Activated CD8-positive, alpha-beta memory T cell treated with anti-CD3 and anti-CD28 coated beads, Interleukin-2, amount 50 U/mL, for 1 hour (primary cell): ENCODE data around the gene RAB3A.
A peak's percentile ranks its signal among the peaks of the same experiment; 100 is the strongest.

Source experiments
- DNase-seq: peaks from one replicate; pipeline ENCODE4 v3.0.0-alpha.2; 2020; ENCODE audit errors: extremely low read depth

RAB3A gene, protein sequence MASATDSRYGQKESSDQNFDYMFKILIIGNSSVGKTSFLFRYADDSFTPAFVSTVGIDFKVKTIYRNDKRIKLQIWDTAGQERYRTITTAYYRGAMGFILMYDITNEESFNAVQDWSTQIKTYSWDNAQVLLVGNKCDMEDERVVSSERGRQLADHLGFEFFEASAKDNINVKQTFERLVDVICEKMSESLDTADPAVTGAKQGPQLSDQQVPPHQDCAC

GRCh38 chr19:18203863-18204393, at the start of gene RAB3A:
Gene RAB3A (minus strand): TSS chr19:18204042. CDS start chr19:18202740, 1,302 bp downstream.
- DNase-seq = peak; percentile 99

DNA sequence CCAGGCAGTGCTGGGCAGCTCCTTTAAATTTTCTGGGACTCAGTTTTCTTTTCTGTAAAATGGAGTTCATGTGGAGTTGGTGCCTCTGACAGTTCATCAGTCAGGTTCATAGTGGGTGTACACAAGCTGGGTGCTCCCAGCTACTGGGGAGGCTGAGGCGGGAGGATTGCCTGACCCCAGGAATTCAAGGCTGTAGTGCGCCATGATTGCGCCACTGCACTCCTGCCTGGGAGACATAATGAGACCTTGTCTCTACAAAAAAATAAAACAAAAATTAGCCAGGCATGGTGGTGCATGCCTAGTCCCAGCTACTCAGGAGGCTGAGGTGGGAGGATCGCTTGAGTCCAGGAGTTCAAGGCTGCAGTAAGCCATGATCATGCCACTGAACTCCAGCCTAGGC, 49.3 kb upstream of the RAB3A start:
- no peak for DNase-seq

DNA sequence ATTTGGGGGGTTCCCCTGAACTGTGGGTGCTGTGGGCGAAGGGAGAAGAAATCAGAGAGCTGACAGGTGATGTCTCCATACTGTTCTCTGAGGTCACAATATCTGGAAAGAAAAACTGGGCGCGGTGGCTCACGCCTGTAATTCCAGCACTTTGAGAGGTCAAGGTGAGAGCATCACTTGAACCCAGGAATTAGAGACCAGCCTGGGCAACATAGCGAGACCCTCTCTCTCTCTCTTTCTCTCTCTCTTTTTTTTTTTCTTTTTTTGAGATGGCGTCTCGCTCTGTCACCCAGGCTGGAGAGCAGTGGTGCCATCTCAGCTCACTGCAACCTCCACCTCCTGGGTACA, 48.5 kb upstream of the RAB3A start:
- no peak for DNase-seq

- DNase-seq = no peak
These were observed 47.9 kb upstream of the RAB3A start for GRCh38 chr19:18251587-18252369.

- DNase-seq = no peak
These were observed 46.0 kb upstream of the RAB3A start for GRCh38 chr19:18249834-18250233.

DNA sequence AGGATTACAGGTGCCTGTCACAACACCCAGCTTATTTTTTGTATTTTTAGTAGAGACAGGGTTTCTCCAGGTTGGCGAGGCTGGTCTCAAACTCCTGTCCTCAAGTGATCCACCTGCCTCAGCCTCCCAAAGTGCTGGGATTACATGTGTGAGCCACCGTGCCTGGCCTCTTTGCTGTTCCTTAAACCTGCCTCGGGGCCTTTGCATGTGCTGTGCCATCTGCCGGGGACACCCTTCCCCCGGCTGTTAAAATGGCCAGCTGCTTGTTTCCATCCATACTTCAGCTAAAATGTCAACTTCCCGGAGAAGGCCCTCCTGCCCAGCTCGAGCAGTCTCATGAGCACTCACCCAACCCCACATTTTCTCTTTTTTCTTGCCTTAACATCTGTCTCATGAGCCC, 41.5 kb upstream of the RAB3A start:
- no peak for DNase-seq

GRCh38 chr19:18239303-18239702, 35.5 kb upstream of the RAB3A start:
- DNase-seq = no peak

DNA sequence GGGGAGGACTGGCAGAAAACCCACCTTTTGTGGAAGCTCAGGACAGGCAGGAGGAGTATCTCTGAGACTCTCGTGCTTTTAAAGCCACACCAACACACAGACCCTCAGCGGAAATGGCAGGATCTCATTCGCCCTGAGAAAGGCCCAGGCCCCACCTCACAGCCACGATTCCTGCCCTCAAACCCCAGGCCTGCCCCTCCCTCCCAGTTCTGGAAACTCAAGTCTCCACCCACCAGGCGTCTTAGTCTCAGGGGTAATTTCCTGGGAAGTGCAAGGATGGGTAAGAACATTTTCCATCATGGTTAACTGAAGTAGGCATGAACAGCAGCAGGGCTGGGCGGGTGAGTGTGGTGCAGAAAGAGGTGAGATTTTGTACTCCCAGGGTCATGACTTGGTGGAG, 30.4 kb upstream of the RAB3A start:
- no peak for DNase-seq

DNA sequence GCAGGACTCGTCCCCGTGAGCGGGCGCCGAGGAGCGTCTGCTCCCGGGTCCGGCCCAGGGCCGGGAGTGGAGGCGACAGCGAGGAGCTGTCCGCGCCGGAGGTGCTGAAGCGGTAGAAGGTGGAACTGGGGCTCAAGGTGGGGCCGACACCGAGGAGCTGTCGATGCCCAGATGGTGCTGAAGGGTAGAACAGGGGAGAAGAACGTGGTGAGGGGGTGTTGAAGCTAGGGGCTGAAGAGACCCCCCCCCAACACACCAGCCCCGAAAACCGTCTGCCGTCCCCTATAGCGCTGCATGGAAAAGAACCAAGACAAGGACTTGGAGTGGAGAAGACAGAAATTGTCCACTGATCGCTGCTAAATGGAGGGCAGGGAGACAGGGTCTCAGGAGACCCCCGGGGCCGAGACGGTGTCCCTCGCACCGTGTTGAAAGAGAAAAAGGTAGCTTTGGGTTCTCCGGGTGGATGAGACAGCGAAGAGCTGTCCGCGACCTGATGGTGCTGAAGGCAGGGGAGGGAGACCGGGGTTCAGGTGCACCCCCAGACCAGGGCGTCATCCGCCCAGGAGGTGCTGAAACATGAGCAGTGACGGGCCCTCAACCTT, 29.5 kb upstream of the RAB3A start:
- DNase-seq = no peak

GRCh38 chr19:18232540-18233223, 28.8 kb upstream of the RAB3A start:
- no peak for DNase-seq

- no peak for DNase-seq
These were observed 27.9 kb upstream of the RAB3A start for GRCh38 chr19:18231775-18232174.

GRCh38 chr19:18230941-18231734, 27.3 kb upstream of the RAB3A start:
- no peak for DNase-seq

DNA sequence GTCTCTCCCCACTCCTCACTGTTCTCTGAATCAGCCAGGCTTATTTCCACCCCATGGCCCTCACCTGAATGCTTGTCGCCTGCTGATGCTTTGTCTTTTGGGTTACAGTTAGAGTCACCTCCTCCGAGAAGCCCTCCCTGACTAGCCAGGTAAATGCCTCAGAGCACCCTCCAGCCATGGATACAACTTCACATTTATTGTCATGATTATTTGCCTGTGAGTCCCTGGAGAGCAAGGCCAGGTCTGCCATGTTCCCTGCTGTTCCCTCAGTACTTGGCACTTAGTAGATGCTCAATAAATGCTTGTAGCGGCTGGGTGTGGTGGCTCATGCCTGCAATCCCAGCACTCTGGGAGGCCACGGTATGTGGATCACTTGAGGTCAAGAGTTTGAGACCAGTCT, 26.1 kb upstream of the RAB3A start:
- no peak for DNase-seq

- no peak for DNase-seq
These were observed 25.6 kb upstream of the RAB3A start for GRCh38 chr19:18229474-18229873.

DNA sequence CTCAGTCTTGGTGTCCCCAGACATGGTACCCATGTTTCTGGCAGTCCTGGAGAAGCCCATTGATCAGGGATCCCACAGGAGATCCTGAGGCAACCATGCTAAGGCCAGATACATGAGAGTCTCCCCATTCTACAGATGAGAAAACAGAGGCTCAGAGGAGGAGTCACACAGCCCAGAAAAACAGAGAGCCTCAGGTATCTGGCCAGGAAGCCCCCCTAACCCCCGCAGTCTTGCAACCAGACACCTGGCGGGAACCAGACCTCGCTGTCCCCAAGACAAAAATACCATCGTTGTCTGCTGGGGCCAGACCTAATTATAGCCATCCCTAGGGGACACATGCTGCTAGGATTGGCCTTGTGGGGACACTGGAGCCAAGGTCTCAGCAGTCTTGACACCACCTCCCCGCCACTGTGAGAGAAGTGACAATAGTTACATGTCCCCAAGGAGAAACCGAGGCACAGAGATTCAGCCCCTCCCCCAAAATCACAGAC, 24.0 kb upstream of the RAB3A start:
- DNase-seq = no peak

DNA sequence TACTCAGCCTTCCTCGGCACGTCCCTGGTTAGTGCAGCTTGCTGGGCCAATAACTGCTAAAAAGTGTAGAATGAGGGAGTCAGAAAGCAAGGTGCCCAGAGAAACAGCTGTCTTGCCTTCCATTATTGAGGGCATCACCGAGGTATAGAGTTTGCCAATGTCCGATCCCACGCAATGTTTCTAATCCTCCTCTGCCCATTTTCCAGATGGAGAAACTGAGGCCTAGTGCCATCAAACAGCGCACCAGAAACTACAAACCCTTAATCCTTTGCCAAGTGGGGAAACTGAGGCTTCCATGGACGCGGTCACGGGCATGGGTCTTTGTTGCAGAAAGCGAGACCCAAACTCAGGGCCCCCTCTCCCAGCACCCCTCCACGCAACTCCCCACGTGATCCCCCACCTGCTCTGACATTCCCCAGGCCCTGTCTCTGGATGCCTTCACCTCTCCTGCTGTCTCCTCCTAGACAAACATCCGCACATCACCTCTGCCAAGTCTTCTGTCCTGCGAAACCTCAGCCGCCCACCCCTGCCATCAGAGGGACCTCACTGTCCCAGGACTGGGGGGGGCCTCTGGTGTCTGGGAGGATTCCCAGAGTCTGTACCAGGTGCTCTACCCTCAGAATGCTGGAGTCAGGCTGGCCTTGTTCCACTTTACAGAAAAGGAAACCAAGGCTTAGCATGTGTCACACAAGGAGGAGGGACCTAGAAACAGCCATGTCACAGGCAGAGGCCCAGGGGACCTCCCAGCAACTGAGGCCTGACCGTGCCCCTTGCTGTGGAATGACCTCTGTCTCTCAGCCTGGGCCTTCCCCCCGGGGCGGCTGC, 23.3 kb upstream of the RAB3A start:
- no peak for DNase-seq

GRCh38 chr19:18225702-18226468, 22.0 kb upstream of the RAB3A start, which contains the start of gene PDE4C:
Gene PDE4C (minus strand): TSS chr19:18226438. CDS start chr19:18226415, 23 bp downstream.
- DNase-seq = no peak

DNA sequence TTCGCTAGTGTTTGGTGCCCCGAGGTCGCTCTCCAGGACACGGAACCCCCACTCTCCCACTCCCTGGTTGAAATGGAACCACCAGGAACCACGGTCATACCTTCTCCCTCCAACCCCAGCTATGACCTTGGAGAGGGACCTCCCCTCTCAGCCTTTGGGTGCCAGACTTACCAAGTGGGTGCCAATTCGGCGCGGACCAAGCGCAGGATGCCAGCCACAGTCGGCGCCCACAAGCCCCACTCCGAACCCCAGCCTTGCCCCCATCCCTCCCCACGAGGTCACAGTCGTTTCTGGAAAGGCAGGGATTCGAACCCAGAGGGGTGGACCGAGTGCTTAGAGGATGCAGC, 21.5 kb upstream of the RAB3A start:
- DNase-seq = no peak

DNA sequence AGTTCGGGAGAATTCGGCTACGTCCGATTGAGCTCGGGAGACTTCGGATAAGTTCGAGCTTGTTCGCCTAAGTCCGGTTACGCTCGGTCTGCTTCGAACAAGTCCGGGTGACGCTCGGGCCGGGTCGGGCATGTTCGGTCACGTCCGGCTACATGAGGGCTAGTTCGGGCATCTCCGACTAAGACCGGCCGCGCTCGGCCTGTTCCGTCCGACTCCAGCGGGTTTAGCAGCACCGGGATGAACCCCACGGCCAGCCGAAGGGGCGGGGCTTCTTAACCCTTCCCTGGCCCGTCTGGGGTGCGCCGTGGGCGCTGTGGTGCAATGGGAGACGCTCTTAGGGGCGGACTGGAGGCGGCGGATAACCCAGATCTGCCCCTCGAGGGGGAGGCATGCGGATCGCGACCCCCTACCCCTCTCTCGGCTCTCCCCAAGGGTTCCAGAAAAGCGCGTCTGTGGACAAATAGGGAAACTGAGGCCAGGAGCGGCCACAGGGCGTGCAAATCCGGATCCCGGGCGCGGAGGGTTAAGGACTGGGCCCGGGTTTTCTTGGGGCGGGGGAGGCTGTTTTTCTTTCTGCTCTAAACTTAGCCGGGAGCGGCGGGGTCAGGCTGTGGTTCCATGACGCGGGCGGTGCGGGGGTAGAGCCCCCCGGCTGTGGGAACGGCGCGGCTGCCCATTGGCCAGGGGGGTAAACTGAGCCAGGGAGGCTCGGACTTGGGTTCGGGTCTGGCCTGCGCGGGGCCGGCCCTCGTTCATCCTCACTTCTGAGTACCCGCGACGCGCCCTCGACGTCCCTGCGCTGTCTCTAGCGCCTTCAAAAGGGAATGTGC, 20.9 kb upstream of the RAB3A start:
- DNase-seq = peak; percentile 52
